CD4-positive, alpha-beta T cell treated with Interleukin-1 beta for 1 hour (primary cell): ENCODE results near the gene SLC39A10.

ENCODE experiments used
- DNase-seq, 2 donors: peaks; one replicate each; pipeline ENCODE4 v3.0.0-alpha.2; 2020 to 2022

SLC39A10 gene

DNA sequence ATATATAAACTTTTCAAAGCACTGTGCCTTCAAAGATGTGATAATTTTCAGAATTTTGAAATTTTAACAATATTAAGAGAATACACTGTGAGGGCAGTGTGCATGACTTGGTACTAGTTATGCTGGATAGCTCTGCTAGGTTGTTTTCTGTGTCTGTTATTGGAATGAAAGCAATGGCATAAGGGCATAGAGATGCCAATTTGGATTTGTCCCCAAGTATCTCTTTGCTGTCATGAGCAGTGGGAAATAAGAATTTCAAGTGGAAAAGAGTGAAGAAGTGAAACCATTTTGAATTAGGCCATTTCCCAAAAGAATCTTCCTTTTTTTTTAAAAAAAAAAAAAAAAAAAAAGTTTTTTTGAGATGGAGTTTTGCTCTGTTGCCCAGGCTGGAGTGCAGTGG, 76.8 kb downstream of the SLC39A10 start:
- no peak for DNase-seq

DNA sequence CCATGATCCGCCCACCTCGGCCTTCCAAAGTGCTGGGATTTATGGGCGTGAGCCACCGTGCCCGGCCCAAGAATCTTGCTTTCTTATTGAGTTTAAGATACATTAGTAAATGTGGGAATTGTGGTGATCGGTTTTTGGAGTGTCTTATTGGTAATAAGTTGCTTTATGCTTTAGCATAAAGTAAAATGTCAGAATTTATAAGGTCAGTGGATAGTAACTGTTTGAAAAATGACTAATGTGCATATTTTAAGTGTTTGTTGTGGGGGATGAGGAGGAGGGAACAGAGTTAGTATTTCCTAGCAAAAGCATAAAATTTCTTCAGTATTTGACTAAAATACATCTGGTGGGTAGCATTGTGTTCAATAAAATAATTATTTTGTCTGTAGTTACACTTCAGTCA, 77.4 kb downstream of the SLC39A10 start:
- no peak for DNase-seq

DNA sequence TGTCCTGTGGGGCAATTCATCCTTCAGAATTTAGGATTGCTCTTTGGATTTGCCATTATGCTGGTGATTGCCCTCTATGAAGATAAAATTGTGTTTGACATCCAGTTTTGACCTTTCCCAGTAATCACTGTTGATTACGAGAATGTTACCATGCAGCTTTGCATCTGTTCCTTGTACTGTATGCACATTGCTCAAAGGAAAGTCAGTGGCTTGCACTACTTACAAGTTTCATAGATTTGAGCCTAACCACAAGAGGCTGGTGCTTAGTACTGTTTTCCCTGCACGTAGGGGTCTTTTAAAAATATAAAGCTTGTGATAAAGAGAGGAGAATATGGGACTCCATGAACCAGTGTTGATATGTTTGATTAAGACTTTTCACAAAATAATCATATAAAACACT, 77.9 kb downstream of the SLC39A10 start:
- DNase-seq: no peak

DNA sequence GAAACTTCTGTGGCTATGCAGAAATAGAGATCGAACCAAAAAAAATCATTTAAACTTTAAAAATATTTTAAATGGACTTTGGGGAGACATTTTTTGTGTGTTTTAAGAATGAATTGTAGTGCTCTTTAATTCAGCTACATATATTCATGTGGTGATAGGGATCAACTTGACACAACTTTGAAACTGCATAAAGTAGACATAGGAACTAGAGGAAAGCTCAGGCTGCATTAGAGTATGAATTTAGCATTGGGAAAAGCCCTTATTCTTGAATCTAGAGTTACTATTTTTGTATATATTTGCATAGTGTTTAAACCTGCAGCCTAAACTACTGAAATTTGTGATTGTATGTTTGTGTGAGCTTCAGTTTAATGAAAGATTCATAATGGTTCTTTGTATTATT, 78.3 kb downstream of the SLC39A10 start:
- DNase-seq: no peak

DNA sequence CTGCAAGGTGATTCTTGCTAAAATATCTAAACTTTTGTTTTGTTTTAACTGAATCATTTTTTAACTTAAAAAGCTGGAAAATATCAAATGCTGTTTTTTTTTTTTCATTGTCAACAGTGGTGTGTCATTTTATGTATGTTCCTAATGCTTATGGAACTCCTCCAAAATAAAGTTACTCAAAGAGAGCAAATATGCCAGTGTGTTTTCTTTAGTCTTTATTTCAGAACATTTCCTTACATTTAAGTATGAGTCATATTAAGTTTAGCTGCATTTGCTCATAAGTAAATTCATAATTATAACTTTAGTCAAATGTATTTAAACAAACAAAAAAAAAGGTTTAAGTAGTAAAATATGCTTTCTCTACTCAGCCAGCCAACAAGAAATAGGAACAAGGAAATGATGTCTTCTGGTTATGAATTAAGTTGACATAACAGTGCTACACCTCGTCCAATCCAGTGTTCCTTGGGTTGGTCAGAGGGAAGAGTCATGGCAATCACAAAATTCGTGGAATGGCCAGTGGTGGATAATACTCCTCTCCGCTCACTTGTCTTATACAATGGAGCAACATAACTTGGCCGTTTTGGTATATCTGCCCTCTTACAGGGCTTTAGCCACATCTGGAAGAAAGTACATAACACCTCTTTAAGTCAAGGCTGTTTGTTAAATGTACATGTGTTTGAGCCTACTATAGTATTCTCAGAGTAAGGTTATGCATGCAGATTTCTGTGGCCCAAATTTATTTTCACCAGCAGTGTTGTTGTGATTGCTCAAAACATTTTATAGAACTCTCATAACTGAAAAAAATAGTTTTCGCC, 80.7 kb downstream of the SLC39A10 start:
- no peak for DNase-seq

DNA sequence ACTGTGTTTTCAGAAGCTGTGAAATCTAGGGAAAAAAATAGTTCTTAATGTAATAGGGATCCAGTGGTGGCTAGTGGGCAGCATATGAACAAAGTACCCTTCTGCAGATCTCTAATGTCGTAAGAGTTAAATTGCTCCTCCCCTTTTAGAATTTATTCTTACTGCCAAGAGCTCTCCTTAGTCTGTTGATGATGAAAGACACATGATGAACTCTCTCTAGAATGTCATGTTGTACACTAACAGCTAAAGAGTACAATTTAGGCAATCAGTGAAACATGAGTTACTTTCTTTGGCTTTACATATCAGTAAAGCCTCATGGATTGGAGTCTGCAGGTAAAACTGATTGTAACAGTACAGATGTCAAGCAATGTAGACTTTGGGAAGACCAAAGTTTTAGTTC, 84.2 kb downstream of the SLC39A10 start:
- DNase-seq: no peak

DNA sequence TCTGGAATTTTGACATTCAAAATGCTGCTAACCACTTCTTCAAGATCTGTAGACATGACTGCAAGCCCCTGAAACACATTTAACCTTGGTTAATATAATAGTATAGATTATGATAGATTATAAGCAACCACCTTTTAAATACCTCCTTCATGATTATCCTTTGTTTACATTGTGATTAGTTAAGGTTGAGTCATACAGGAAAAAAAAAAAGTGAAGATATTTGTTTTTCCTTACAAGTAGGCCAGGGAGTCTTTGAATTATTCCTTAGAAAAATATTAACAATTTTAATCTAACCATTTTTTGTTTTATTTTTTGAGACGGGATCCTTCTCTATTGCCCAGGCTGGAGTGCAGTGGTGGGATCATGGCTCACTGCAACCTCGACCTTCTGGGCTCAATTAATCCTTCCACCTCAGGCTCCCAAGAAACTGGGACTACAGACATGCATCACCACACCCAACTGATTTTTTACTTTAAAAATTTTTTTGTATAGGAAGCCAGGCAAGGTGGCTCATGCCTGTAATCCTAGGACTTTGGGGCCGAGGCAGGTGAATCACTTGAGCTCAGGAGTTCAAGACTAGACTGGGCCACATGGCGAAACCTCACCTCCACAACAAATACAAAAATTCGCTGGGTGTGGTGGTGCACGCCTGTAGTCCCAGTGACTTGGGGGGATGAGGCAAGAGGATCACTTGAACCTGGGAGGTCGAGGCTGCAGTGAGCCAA, 99.4 kb downstream of the SLC39A10 start:
- no peak for DNase-seq

DNA sequence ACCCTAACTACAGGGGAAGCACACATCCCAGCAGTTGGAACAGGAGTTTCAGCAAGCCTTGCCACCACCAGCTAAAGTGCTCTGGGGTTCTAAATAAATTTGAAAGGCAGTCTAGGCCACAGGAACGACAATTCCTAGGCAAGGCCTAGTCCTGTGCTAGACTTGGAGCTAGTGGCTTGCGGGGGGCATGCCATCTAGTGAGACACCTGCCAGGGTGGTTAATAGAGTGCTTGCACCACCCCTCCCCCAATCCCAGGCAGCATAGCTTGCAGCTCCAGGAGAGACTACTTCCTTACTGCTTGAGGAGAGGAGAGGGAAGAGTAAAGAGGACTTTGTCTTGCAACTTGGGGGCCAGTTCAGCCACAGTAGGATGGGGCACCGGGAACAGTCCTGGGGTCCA, 101.8 kb downstream of the SLC39A10 start:
- no peak for DNase-seq

DNA sequence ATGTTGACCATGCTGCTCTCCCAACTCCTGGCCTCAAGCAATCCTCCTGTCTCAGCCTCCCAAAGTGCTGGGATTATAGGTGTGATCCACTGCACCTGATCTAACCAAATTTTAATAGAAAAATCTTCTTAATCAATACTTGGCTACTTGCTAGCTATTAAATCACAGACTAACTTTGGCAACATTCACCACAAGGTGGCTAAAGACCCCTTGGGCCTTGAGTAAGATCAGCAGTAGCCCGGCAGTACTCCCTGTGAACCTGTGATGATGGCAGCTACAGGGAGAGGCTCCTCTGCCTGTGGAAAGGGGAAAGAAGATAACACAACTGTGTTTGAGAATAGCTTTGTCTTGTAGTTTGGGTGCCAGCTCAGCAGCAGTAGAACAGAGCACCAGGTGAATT, 102.9 kb downstream of the SLC39A10 start:
- no peak for DNase-seq

DNA sequence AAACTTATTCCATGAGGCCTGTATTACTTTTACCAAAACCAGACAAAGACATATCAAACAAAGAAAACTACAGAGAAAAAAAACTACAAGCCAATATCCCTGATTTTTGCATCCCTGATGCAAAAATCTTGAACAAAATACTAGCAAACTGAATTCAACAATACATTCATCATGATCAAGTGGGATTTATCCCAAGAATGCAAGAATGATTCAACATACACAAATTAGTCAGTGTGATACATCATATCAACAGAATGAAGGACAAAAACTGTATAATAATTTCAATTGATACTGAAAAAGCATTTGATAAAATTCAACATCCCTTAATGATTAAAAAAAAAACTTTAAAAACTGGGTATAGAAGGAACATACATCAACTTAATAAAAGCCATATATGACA, 106.8 kb downstream of the SLC39A10 start:
- DNase-seq: no peak

DNA sequence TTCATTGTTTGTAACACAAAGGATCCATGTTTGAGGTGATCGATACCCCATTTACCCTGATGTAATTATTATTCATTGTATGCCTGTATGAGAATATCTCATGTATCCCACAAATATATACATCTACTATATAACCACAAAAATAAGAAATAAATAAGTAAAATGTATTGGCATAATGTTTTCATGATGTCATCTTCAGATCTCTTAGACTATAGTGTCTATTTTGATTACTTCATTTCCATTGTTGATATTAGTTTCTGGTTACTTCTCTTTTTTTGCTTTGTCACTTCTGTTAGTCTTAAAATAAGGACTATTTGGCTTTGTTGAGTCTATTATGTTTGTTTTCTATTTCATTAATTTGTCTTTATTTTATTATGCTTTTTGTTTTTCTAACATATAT, 109.7 kb downstream of the SLC39A10 start:
- DNase-seq: no peak

DNA sequence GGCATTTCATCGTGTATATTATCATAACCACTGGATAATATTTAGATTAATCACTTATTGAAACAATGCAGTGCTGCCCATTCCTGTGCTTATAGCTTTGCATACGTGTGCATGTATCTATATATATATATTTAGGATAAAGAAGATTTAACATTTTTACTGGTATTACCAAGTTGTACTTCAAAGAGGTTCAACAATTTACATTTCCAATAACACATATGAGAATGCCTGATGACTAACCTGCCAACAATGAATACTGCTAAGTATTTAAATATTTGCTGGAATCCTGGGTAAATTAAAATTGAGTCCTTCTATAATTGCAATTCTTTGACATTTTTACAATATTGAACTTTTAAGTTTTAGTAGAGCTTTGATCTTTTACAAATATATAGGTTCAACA, 111.4 kb downstream of the SLC39A10 start:
- DNase-seq: no peak

DNA sequence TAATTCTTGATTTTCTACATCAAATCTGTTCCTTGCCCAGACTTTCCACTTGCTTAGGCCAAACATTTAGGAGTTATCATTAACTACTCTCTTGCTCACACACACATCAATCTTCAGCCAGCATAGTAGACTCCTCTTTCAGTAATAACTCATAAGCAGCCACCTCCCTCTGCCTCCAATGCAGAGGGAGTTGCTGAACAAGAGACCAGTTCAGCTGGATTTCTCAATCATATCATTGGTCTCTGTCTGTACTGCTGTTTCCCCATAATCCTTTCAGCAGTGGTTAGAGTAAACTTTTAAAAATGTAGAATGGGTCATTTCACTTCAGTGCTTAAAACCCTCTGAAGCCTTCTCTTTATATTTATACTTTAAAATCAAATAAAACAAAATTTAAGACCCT, 112.9 kb downstream of the SLC39A10 start:
- no peak for DNase-seq

DNA sequence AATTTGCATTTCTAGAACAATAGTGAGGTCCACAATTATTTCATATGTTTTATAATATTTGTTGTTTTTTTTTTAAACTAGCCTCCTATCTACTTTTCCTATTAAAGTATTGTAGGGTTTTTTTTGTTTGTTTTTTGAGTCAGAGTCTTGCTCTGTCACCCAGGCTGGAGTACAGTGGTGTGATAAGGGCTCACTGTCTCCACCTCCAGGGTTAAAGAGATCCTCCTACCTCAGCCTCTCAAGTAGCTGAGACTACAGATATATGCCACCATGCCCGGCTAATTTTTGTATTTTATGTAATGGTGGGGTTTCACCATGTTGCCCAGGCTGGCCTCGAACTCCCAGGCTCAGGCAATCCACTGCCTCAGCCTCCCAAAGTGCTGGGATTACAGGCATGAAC, 122.5 kb downstream of the SLC39A10 start:
- DNase-seq: no peak

DNA sequence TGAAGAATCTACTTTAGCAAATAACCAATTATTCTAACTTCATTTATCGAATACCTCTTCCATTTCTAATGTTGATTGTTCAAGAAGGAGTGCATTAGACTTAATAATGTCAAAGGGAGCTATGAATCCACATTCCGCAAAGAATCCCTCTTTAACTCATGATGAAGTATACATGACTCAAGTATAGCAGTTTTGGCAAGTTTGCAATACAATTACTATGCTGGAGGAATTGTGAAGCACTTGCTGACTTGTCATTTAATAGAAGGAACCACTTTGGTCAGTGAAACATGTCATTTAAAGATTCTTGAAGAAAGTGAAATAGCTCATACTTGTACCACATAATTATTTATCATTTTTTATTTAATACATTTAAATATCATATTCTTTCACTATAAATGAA, 125.1 kb downstream of the SLC39A10 start:
- no peak for DNase-seq
